ENCODE results near the gene WFDC11. TPM values are rescaled to one million over a fixed set of nuclear protein-coding genes. Genes with fewer than 3 reads are reported as not detected.
"Not testable (repeated sequence)": the region's sequence is repeated elsewhere in the genome, so short reads cannot be mapped to it uniquely, and the experiment has no call there.

WFDC11 gene
- total RNA-seq = not detected in 2 replicates
- long read RNA-seq = 0 reads

- Mint-ChIP-seq H3K27me3 (no peaks in the 10 kb centered on the region), H3K4me1 (ENCODE audit: low read depth) (no peaks in the 10 kb centered on the region), H3K27ac (no peak within 1 kb of the TSS), H3K4me3 (ENCODE audit: low read depth) (no peak within 1 kb of the TSS), H3K36me3 (ENCODE audit: insufficient read depth) (no peaks in the 10 kb centered on the region), H3K9me3 (ENCODE audit: low read depth) (peaks cover 13% of the 10 kb centered on the region)
- DNase-seq (ENCODE audit: low spot score, unreplicated experiment) = no peak
- no peak for TF ChIP-seq CTCF (IDR thresholded peaks at IDR 0.05; ENCODE audit: unreplicated experiment)
Observed at GRCh38 chr20:45670139-45670538, at the start of gene WFDC11. WFDC11 (minus strand) TSS chr20:45670239; CDS start chr20:45650600, 19,639 bp downstream.

DNA sequence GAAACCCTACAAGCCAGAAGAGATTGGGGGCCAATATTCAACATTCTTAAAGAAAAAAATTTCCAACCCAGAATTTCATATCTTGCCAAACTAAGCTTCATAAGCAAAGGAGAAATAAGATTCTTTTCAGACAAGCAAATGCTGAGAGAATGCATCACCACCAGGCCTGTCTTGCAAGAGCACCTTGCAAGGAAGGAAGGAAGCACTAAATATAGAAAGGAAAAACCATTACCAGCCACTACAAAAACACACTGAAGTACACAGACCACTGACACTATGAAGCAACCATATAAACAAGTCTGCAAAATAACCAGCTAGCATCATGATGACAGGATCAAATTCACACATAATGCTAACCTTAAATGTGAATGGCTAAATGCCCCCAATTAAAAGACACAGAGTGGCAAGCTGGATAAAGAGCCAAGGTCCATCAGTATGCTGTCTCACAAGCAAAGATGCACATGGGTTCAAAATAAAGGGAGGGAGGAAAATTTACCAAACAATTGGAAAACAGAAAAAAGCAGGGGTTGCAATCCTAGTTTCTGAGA lies 46.2 kb upstream of the WFDC11 start:
- H3K9me3 Mint-ChIP-seq (ENCODE audit: low read depth) = peaks cover 12% of the 10 kb centered on the region
- DNase-seq (ENCODE audit: low spot score, unreplicated experiment); H3K4me1 Mint-ChIP-seq (ENCODE audit: low read depth); H3K36me3 Mint-ChIP-seq (ENCODE audit: insufficient read depth); H3K27me3 Mint-ChIP-seq; H3K4me3 Mint-ChIP-seq (ENCODE audit: low read depth); H3K27ac Mint-ChIP-seq: not testable (repeated sequence)

- peaks cover 3% of the 10 kb centered on the region for H3K27me3 Mint-ChIP-seq
- DNase-seq (ENCODE audit: low spot score, unreplicated experiment) = no peak
- H3K4me1 Mint-ChIP-seq (ENCODE audit: low read depth) = no peaks in the 10 kb centered on the region
- no peaks in the 10 kb centered on the region for H3K36me3 Mint-ChIP-seq (ENCODE audit: insufficient read depth)
- TF ChIP-seq CTCF (IDR thresholded peaks at IDR 0.05; ENCODE audit: unreplicated experiment) = no peak
- H3K27ac Mint-ChIP-seq = no peak within 1 kb of the TSS
- H3K9me3 Mint-ChIP-seq (ENCODE audit: low read depth) = no peaks in the 10 kb centered on the region
- H3K4me3 Mint-ChIP-seq (ENCODE audit: low read depth) = no peak within 1 kb of the TSS
Observed at GRCh38 chr20:45704969-45705637, 35.1 kb upstream of the WFDC11 start, which contains the start of gene WFDC10B. WFDC10B (minus strand) TSS chr20:45705019; CDS start chr20:45685992, 19,027 bp downstream.

DNA sequence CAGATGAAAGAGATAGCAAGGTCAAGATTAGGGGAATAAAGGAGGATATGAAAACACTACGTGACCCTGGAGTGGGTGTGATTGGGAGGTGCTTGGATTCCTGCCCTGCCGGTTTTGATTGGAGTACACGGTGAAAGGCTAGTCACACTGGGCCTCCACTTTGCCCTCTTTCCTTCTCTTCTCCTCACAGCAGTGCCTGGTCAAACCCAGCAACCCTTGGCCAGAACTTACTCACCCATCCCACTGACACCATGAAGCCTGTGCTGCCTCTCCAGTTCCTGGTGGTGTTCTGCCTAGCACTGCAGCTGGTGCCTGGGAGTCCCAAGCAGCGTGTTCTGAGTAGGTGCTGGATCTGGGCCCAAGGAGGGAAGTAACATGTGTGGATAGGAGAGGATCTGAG lies 31.8 kb upstream of the WFDC11 start, which contains the start of gene WFDC13:
WFDC13 (plus strand) TSS at position 166 of the 400 bp plus-strand sequence; CDS start at position 252, 86 bp downstream.
- no peaks in the 10 kb centered on the region for H3K36me3 Mint-ChIP-seq (ENCODE audit: insufficient read depth)
- peak within 1 kb of the TSS; percentile 13 for H3K27ac Mint-ChIP-seq
- no peak for DNase-seq (ENCODE audit: low spot score, unreplicated experiment)
- H3K4me1 Mint-ChIP-seq (ENCODE audit: low read depth) = no peaks in the 10 kb centered on the region
- H3K9me3 Mint-ChIP-seq (ENCODE audit: low read depth) = no peaks in the 10 kb centered on the region
- H3K27me3 Mint-ChIP-seq = peaks cover 3% of the 10 kb centered on the region
- H3K4me3 Mint-ChIP-seq (ENCODE audit: low read depth) = no peak within 1 kb of the TSS
- no peak for TF ChIP-seq CTCF (IDR thresholded peaks at IDR 0.05; ENCODE audit: unreplicated experiment)

- no peak for TF ChIP-seq CTCF (IDR thresholded peaks at IDR 0.05; ENCODE audit: unreplicated experiment)
- no peak overlapping the region for H3K27ac Mint-ChIP-seq
- no peaks in the 10 kb centered on the region for H3K4me1 Mint-ChIP-seq (ENCODE audit: low read depth)
- peaks cover 3% of the 10 kb centered on the region for H3K27me3 Mint-ChIP-seq
- no peaks in the 10 kb centered on the region for H3K9me3 Mint-ChIP-seq (ENCODE audit: low read depth)
- H3K4me3 Mint-ChIP-seq (ENCODE audit: low read depth) = no peak overlapping the region
- H3K36me3 Mint-ChIP-seq (ENCODE audit: insufficient read depth) = no peaks in the 10 kb centered on the region
- no peak for DNase-seq (ENCODE audit: low spot score, unreplicated experiment)
Observed at GRCh38 chr20:45701104-45701503, 31.1 kb upstream of the WFDC11 start.

- Mint-ChIP-seq H3K27me3 (no peaks in the 10 kb centered on the region), H3K36me3 (ENCODE audit: insufficient read depth) (no peaks in the 10 kb centered on the region), H3K4me1 (ENCODE audit: low read depth) (no peaks in the 10 kb centered on the region), H3K9me3 (ENCODE audit: low read depth) (peaks cover 11% of the 10 kb centered on the region), H3K4me3 (ENCODE audit: low read depth) (no peak overlapping the region), H3K27ac (no peak overlapping the region)
- TF ChIP-seq CTCF (IDR thresholded peaks at IDR 0.05; ENCODE audit: unreplicated experiment) = no peak
- DNase-seq (ENCODE audit: low spot score, unreplicated experiment) = no peak
Observed at GRCh38 chr20:45695496-45695895, 25.5 kb upstream of the WFDC11 start.

- H3K27ac Mint-ChIP-seq; H3K36me3 Mint-ChIP-seq (ENCODE audit: insufficient read depth); H3K4me3 Mint-ChIP-seq (ENCODE audit: low read depth); DNase-seq (ENCODE audit: low spot score, unreplicated experiment); H3K4me1 Mint-ChIP-seq (ENCODE audit: low read depth); H3K27me3 Mint-ChIP-seq: not testable (repeated sequence)
- peaks cover 11% of the 10 kb centered on the region for H3K9me3 Mint-ChIP-seq (ENCODE audit: low read depth)
Observed at GRCh38 chr20:45693346-45693745, 23.3 kb upstream of the WFDC11 start.
